ENCODE results near the gene NTHL1. TPM values are rescaled to one million over a fixed set of nuclear protein-coding genes. Genes with fewer than 3 reads are reported as not detected.

Gene NTHL1
- total and polyA plus RNA-seq, 2 of the 13 experiments (the other 11 are each of a cell fraction or from before 2014, with no cell fraction given), result 47.5 to 64.9 TPM

- TF ChIP-seq ZNF546 (CRISPR knock-in tag; conservative IDR thresholded peaks at IDR 0.05) (0 out of 2 replicates have a peak, but pooled peaks have one; percentile 22), GTF2F1 (IDR thresholded peaks at IDR 0.05; ENCODE audit: low read length) (no peak), GRHL1 (CRISPR knock-in tag; conservative IDR thresholded peaks at IDR 0.05) (no peak), DR1 (CRISPR knock-in tag; IDR thresholded peaks at IDR 0.05) (no peak), NR2F6 (IDR thresholded peaks at IDR 0.05) (no peak), NR2F6 (CRISPR knock-in tag; IDR thresholded peaks at IDR 0.05) (no peak), REST (IDR thresholded peaks at IDR 0.05; ENCODE audit: borderline replicate concordance in 1 of 2, low read depth in 1 of 2, low read length in 2 of 2) (no peak), ZNF552 (CRISPR knock-in tag; IDR thresholded peaks at IDR 0.05; ENCODE audit: borderline replicate concordance) (peak; percentile 13; the same call in 1 of the 2 replicates)
- TF ChIP-seq, protein P1, sequence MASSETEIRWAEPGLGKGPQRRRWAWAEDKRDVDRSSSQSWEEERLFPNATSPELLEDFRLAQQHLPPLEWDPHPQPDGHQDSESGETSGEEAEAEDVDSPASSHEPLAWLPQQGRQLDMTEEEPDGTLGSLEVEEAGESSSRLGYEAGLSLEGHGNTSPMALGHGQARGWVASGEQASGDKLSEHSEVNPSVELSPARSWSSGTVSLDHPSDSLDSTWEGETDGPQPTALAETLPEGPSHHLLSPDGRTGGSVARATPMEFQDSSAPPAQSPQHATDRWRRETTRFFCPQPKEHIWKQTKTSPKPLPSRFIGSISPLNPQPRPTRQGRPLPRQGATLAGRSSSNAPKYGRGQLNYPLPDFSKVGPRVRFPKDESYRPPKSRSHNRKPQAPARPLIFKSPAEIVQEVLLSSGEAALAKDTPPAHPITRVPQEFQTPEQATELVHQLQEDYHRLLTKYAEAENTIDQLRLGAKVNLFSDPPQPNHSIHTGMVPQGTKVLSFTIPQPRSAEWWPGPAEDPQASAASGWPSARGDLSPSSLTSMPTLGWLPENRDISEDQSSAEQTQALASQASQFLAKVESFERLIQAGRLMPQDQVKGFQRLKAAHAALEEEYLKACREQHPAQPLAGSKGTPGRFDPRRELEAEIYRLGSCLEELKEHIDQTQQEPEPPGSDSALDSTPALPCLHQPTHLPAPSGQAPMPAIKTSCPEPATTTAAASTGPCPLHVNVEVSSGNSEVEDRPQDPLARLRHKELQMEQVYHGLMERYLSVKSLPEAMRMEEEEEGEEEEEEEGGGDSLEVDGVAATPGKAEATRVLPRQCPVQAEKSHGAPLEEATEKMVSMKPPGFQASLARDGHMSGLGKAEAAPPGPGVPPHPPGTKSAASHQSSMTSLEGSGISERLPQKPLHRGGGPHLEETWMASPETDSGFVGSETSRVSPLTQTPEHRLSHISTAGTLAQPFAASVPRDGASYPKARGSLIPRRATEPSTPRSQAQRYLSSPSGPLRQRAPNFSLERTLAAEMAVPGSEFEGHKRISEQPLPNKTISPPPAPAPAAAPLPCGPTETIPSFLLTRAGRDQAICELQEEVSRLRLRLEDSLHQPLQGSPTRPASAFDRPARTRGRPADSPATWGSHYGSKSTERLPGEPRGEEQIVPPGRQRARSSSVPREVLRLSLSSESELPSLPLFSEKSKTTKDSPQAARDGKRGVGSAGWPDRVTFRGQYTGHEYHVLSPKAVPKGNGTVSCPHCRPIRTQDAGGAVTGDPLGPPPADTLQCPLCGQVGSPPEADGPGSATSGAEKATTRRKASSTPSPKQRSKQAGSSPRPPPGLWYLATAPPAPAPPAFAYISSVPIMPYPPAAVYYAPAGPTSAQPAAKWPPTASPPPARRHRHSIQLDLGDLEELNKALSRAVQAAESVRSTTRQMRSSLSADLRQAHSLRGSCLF (CRISPR knock-in tag; IDR thresholded peaks at IDR 0.05; ENCODE audit: borderline replicate concordance), result no peak
- TF ChIP-seq, protein P2, sequence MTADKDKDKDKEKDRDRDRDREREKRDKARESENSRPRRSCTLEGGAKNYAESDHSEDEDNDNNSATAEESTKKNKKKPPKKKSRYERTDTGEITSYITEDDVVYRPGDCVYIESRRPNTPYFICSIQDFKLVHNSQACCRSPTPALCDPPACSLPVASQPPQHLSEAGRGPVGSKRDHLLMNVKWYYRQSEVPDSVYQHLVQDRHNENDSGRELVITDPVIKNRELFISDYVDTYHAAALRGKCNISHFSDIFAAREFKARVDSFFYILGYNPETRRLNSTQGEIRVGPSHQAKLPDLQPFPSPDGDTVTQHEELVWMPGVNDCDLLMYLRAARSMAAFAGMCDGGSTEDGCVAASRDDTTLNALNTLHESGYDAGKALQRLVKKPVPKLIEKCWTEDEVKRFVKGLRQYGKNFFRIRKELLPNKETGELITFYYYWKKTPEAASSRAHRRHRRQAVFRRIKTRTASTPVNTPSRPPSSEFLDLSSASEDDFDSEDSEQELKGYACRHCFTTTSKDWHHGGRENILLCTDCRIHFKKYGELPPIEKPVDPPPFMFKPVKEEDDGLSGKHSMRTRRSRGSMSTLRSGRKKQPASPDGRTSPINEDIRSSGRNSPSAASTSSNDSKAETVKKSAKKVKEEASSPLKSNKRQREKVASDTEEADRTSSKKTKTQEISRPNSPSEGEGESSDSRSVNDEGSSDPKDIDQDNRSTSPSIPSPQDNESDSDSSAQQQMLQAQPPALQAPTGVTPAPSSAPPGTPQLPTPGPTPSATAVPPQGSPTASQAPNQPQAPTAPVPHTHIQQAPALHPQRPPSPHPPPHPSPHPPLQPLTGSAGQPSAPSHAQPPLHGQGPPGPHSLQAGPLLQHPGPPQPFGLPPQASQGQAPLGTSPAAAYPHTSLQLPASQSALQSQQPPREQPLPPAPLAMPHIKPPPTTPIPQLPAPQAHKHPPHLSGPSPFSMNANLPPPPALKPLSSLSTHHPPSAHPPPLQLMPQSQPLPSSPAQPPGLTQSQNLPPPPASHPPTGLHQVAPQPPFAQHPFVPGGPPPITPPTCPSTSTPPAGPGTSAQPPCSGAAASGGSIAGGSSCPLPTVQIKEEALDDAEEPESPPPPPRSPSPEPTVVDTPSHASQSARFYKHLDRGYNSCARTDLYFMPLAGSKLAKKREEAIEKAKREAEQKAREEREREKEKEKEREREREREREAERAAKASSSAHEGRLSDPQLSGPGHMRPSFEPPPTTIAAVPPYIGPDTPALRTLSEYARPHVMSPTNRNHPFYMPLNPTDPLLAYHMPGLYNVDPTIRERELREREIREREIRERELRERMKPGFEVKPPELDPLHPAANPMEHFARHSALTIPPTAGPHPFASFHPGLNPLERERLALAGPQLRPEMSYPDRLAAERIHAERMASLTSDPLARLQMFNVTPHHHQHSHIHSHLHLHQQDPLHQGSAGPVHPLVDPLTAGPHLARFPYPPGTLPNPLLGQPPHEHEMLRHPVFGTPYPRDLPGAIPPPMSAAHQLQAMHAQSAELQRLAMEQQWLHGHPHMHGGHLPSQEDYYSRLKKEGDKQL (CRISPR knock-in tag; IDR thresholded peaks at IDR 0.05; ENCODE audit: low read depth), result no peak
These were observed 11.3 kb downstream of the NTHL1 start (continued) for GRCh38 chr16:2036200-2036966.
